ENCODE results near the gene CYBA.

The CYBA gene

GRCh38 chr16:88650749-88651275 is at the start of gene CYBA:
CYBA (minus strand) TSS chr16:88651053; CDS start chr16:88651013, 40 bp downstream.
- peak; percentile 40 to 52 for DNase-seq
- TF ChIP-seq GATA1 (IDR thresholded peaks at IDR 0.05; ENCODE audit: low read depth, low read length) = no peak
- TF ChIP-seq POLR2A (IDR thresholded peaks at IDR 0.05; ENCODE audit: low read length) = no peak

GRCh38 chr16:88700322-88700635 is 49.4 kb upstream of the CYBA start:
- DNase-seq = no peak
- TF ChIP-seq GATA1 (IDR thresholded peaks at IDR 0.05; ENCODE audit: low read depth, low read length) (no peak), POLR2A (IDR thresholded peaks at IDR 0.05; ENCODE audit: low read length) (no peak)

- DNase-seq = no peak
- TF ChIP-seq POLR2A (IDR thresholded peaks at IDR 0.05; ENCODE audit: low read length) = no peak
- no peak for TF ChIP-seq GATA1 (IDR thresholded peaks at IDR 0.05; ENCODE audit: low read depth, low read length)
Observed at GRCh38 chr16:88699180-88699579, 48.3 kb upstream of the CYBA start.

GRCh38 chr16:88698646-88699045 is 47.8 kb upstream of the CYBA start:
- no peak for DNase-seq

GRCh38 chr16:88697831-88698615 is 47.2 kb upstream of the CYBA start:
- TF ChIP-seq GATA1 (IDR thresholded peaks at IDR 0.05; ENCODE audit: low read depth, low read length) (no peak), POLR2A (IDR thresholded peaks at IDR 0.05; ENCODE audit: low read length) (no peak)
- no peak for DNase-seq

More at GRCh38 chr16:88698646-88699045, 47.8 kb upstream of the CYBA start:
- TF ChIP-seq POLR2A (IDR thresholded peaks at IDR 0.05; ENCODE audit: low read length) (no peak), GATA1 (IDR thresholded peaks at IDR 0.05; ENCODE audit: low read depth, low read length) (no peak)

GRCh38 chr16:88697116-88697830 is 46.4 kb upstream of the CYBA start:
- no peak for DNase-seq
- no peak for TF ChIP-seq POLR2A (IDR thresholded peaks at IDR 0.05; ENCODE audit: low read length)
- no peak for TF ChIP-seq GATA1 (IDR thresholded peaks at IDR 0.05; ENCODE audit: low read depth, low read length)

- TF ChIP-seq GATA1 (IDR thresholded peaks at IDR 0.05; ENCODE audit: low read depth, low read length) = no peak
- TF ChIP-seq POLR2A (IDR thresholded peaks at IDR 0.05; ENCODE audit: low read length) = no peak
- DNase-seq = no peak
Observed at GRCh38 chr16:88696441-88696840, 45.6 kb upstream of the CYBA start.

GRCh38 chr16:88695753-88696152 is 44.9 kb upstream of the CYBA start:
- TF ChIP-seq POLR2A (IDR thresholded peaks at IDR 0.05; ENCODE audit: low read length) = no peak
- TF ChIP-seq GATA1 (IDR thresholded peaks at IDR 0.05; ENCODE audit: low read depth, low read length) = no peak
- DNase-seq = no peak

- TF ChIP-seq POLR2A (IDR thresholded peaks at IDR 0.05; ENCODE audit: low read length) (no peak), GATA1 (IDR thresholded peaks at IDR 0.05; ENCODE audit: low read depth, low read length) (no peak)
- no peak for DNase-seq
Observed at GRCh38 chr16:88695218-88695617, 44.4 kb upstream of the CYBA start.

GRCh38 chr16:88694221-88695087 is 43.6 kb upstream of the CYBA start:
- DNase-seq = no peak
- no peak for TF ChIP-seq POLR2A (IDR thresholded peaks at IDR 0.05; ENCODE audit: low read length)
- no peak for TF ChIP-seq GATA1 (IDR thresholded peaks at IDR 0.05; ENCODE audit: low read depth, low read length)

GRCh38 chr16:88693420-88694177 is 42.7 kb upstream of the CYBA start:
- TF ChIP-seq GATA1 (IDR thresholded peaks at IDR 0.05; ENCODE audit: low read depth, low read length) (no peak), POLR2A (IDR thresholded peaks at IDR 0.05; ENCODE audit: low read length) (no peak)
- no peak for DNase-seq

- no peak for TF ChIP-seq GATA1 (IDR thresholded peaks at IDR 0.05; ENCODE audit: low read depth, low read length)
- TF ChIP-seq POLR2A (IDR thresholded peaks at IDR 0.05; ENCODE audit: low read length) = no peak
- DNase-seq = no peak
Observed at GRCh38 chr16:88692861-88693260, 42.0 kb upstream of the CYBA start.

GRCh38 chr16:88691924-88692560 is 41.2 kb upstream of the CYBA start:
- TF ChIP-seq GATA1 (IDR thresholded peaks at IDR 0.05; ENCODE audit: low read depth, low read length) (no peak), POLR2A (IDR thresholded peaks at IDR 0.05; ENCODE audit: low read length) (no peak)
- DNase-seq = no peak
